ENCODE measurements around the gene PELO.

The PELO gene

DNA sequence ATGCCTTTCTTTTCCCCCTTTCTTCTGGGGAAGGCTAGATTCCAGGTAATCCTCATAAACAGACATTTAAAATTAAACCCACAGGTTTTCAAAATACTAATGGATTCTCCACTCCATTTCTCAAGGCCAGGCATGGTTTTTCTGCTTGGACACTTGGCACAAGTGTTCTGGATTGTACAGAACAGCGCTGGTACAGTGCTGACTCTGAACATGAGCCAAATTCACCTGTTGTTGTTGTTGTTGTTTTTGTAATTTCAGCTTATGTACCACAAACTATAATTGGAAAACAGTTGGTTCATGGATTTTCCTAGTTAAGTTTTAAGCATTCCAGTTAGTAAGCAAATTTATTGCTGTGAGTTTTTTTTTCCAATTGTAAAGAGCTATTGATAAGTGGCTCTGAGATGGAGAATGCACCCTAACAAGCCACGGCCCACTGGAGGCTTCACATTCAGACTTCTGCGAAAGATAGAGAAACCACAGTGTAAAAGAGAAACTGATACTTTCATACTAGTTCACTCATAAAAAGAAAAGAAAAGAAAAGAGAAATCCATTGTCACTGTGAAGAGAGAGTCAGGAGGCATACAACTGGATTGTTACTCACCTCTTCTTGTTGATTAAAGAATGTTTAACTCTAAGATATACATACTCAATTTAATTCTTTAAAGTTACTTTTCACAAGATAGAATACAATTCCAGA, 16.2 kb upstream of the PELO start:
- DNase-seq (ENCODE audit: extremely low read depth, low read depth), result no peak
- TF ChIP-seq, protein P1, sequence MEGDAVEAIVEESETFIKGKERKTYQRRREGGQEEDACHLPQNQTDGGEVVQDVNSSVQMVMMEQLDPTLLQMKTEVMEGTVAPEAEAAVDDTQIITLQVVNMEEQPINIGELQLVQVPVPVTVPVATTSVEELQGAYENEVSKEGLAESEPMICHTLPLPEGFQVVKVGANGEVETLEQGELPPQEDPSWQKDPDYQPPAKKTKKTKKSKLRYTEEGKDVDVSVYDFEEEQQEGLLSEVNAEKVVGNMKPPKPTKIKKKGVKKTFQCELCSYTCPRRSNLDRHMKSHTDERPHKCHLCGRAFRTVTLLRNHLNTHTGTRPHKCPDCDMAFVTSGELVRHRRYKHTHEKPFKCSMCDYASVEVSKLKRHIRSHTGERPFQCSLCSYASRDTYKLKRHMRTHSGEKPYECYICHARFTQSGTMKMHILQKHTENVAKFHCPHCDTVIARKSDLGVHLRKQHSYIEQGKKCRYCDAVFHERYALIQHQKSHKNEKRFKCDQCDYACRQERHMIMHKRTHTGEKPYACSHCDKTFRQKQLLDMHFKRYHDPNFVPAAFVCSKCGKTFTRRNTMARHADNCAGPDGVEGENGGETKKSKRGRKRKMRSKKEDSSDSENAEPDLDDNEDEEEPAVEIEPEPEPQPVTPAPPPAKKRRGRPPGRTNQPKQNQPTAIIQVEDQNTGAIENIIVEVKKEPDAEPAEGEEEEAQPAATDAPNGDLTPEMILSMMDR (IDR thresholded peaks at IDR 0.05; ENCODE audit: low read depth, low read length, missing control alignments), result no peak
- H3K4me3 ChIP-seq (replicated peaks; ENCODE audit: low read depth, low read length), result no peak overlapping the region

DNA sequence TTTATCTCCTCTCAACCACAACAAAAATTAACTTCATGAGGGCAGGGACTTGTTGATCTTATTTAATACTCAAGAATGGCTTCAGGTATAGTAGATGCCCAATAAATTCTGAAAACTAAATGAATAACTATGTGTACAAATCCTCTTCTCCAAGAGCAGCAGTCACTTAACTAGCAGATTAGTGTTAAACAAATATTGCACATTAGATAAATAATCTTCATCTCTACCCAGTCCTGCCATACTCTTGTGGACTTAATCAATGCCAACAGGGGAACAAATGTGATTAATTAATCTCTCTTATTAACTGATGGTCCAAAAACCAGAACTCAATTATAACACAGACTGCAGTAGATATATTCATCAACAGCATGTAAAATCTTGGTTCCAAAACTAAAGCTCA, 15.0 kb upstream of the PELO start:
- DNase-seq (ENCODE audit: extremely low read depth, low read depth), result no peak
- no peak overlapping the region for H3K4me3 ChIP-seq (replicated peaks; ENCODE audit: low read depth, low read length)
- TF ChIP-seq, protein P1 (IDR thresholded peaks at IDR 0.05; ENCODE audit: low read depth, low read length, missing control alignments), result no peak

DNA sequence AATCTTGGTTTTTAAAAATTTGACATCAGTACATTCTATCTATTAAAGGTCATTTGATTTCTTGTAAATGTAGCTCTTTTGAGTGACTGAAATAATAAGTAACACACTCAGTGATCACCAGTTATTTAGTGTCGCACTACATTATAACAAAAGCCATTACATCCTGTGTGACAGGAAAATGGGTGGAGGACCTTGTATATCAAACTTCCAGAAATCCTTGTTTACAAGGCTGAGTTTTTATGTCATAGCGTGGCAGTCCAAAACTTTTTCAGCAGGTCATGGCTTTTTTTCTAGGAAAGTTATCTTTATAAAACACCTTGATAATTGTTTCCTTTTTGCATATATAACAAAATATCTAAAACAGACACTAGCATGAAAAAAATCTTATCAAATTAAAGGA, 14.4 kb upstream of the PELO start:
- no peak for DNase-seq (ENCODE audit: extremely low read depth, low read depth)
- TF ChIP-seq, protein P1 (IDR thresholded peaks at IDR 0.05; ENCODE audit: low read depth, low read length, missing control alignments), result no peak
- H3K4me3 ChIP-seq (replicated peaks; ENCODE audit: low read depth, low read length), result no peak overlapping the region

DNA sequence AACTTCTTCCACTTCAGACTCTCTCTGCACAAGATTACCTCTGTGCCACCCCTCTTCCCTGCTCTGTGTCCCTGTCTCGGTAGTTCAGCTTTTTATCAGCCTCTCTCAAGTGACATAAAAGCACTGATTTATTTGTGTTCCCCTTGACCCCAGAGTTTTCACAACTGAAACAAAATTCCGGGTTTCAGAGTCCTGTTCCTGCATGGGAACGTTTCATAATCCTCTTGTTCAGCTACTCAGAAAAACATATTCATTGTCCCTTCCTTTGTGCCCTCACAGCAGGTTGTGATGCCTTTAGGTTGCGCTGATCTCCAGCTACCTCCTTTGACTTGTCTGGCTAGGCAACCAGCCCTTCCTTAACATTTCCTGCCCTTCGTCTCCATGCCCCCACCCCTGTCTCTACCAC, 13.7 kb upstream of the PELO start:
- H3K4me3 ChIP-seq (replicated peaks; ENCODE audit: low read depth, low read length), result no peak overlapping the region
- DNase-seq (ENCODE audit: extremely low read depth, low read depth), result no peak
- TF ChIP-seq, protein P1 (IDR thresholded peaks at IDR 0.05; ENCODE audit: low read depth, low read length, missing control alignments), result no peak

DNA sequence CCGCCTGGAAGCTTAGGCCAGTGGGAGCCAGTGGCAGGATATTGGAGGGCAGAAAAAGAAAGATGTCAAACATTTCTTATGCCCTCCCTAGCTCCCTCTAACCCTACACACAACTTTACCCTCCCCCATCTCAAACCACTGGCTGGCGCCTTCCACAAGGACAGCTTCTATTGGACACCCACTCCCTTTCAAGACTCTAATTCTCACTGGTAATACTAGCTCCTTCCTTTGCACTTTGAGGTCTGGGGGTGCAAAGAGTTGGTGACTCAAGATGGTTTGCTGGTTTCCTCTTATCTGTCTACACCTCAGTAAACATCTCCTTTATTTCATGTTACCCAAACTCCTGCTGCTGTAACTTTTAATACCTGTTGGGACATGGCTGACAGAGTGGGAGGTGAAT, 11.6 kb upstream of the PELO start:
- no peak overlapping the region for H3K4me3 ChIP-seq (replicated peaks; ENCODE audit: low read depth, low read length)
- DNase-seq (ENCODE audit: extremely low read depth, low read depth), result no peak
- TF ChIP-seq, protein P1 (IDR thresholded peaks at IDR 0.05; ENCODE audit: low read depth, low read length, missing control alignments), result no peak

- TF ChIP-seq, protein P1 (IDR thresholded peaks at IDR 0.05; ENCODE audit: low read depth, low read length, missing control alignments), result no peak
- H3K4me3 ChIP-seq (replicated peaks; ENCODE audit: low read depth, low read length), result no peak overlapping the region
- DNase-seq (ENCODE audit: extremely low read depth, low read depth), result no peak
Observed at GRCh38 chr5:52777186-52777585, 10.5 kb upstream of the PELO start.

DNA sequence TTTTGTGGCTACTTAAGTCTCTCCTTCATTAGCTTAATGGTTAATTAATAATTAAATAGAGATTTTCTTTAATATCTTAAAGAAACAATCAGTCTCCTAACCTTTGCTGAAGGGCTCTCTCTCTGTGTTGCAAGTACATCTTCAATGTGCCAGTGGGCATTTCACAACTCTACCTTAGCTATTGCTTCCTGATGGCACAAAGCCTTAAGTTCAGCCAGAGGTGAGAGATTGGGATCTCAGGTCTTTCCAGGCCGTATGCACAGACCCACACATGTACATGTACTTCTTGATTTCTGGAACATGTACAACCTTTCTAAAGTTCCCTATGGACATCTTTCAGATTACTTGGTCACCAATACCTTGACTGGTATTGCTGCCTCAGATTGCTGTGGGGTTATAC, 8.9 kb upstream of the PELO start:
- TF ChIP-seq, protein P1 (IDR thresholded peaks at IDR 0.05; ENCODE audit: low read depth, low read length, missing control alignments), result no peak
- no peak overlapping the region for H3K4me3 ChIP-seq (replicated peaks; ENCODE audit: low read depth, low read length)
- no peak for DNase-seq (ENCODE audit: extremely low read depth, low read depth)

Measured in HFF-Myc (cell line).